NCI-H748 treated with DMSO at 0.1 percent for 48 hours (cell line): ENCODE data around the gene CLDN17.

ENCODE experiments used
- DNase-seq: peaks from one replicate; lab custom pipeline; 2025; lab: John Stamatoyannopoulos, UW

Gene CLDN17, protein sequence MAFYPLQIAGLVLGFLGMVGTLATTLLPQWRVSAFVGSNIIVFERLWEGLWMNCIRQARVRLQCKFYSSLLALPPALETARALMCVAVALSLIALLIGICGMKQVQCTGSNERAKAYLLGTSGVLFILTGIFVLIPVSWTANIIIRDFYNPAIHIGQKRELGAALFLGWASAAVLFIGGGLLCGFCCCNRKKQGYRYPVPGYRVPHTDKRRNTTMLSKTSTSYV

DNA sequence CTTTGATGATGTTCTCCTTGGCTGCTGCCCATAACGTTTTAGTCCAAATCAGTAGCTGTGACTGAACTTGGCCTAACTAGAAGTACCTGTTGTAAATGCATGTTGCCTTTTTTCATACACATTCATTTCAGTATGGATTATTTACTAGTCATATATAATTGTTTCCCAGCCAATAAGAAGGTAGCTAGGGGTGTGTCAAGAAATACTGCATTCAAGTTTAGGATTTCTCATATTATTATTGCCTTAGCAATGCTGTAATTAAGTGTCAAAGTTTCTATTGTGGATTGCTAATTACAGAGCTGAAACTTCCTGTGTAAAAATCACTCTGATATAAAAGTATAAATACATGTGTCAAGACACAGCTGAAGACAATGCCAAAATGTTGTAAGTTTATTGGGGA, at the start of gene CLDN17:
TSS of gene CLDN17 (minus strand) at position 101 of the 400 bp plus-strand sequence. CDS start 188 bp downstream, outside the sequence.
- no peak for DNase-seq

DNA sequence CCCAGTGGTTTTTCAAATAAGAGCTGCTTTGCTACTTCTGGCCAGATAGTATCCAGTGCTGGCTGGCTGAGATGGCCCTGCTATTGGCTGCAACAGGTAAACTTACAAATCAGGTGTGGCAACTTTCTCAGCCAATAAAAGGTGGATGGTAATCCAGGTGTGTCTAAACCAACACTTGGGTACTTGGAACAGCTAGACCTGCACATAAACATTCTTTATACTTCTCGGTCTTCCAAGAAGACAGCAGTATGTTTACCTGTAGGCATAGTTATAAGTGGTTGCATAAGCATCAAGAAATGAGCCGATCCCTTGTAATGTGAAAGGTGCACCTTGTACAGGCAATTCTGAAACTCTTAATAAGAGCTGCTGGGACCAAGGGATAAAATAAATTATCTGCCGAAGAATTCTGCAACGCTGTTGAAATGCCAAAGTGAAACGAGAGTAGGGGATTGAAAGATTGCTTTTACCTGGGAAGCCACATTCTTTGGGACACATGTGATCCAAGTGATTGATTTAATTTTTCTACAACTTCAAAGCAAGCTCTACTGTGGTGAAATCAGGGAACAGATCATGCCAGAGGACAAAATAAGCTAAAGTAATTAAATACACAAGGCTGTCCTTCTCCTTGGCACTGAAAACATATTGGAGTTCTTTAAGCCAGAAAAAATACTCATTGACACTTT, 49.6 kb upstream of the CLDN17 start, which contains the start of gene CLDN8:
TSS of gene CLDN8 (minus strand) at position 57 of the 683 bp plus-strand sequence. CDS start 172 bp downstream, outside the sequence.
- DNase-seq, result no peak

DNA sequence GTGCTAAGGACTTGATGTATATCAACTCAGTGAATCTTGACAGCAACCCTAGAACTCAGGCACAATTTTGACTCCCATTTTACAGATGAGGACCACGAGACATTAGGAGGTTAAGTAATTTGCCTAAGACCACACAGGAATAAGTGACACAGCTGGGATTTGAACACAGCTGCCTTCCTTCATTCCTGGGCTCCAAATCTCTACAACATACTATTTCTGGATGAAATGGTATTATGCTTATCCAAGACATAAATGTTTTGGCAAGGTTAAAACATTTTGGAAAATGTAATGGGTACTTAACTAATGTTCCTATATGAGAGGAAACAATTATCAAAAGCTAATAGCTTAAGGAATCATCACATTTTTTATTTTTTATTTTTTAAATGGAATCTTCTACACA, 44.5 kb upstream of the CLDN17 start:
- no peak for DNase-seq

DNA sequence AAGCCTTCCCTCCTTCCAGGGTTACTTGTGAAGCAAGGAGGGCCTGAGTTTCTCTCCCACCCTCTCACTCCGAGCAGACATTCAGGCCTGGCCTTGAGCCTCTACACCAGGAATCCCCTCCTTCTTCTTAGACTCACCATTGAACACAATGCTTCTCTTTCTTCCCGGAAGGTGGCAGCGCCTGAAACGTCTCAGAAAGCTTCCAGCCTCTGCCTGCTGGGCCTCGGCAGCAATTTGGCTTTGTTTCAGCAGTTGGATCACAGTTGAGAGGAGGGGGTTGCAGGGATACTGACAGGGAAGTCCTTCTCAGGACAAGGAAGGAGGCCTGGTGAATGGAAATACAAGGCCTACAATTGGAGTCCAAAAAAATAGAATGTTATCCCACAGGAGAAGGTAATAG, 43.0 kb upstream of the CLDN17 start:
- DNase-seq, result no peak

DNA sequence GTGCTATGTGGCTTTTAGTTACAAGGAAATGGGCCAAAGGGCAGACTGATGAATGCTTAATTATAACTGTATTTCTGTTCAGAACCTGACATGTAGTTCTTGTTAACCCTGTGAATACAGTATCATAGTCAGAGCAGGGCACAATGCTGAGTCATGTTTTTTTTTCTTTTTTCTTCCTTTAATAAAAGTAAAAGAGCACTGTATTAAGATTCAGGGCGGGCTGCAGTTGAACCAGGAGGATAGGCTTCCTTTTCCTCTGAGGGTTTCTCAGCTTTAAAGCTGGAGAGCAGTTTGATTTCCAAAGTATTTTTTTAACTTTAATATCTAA, 40.6 kb upstream of the CLDN17 start:
- no peak for DNase-seq

DNA sequence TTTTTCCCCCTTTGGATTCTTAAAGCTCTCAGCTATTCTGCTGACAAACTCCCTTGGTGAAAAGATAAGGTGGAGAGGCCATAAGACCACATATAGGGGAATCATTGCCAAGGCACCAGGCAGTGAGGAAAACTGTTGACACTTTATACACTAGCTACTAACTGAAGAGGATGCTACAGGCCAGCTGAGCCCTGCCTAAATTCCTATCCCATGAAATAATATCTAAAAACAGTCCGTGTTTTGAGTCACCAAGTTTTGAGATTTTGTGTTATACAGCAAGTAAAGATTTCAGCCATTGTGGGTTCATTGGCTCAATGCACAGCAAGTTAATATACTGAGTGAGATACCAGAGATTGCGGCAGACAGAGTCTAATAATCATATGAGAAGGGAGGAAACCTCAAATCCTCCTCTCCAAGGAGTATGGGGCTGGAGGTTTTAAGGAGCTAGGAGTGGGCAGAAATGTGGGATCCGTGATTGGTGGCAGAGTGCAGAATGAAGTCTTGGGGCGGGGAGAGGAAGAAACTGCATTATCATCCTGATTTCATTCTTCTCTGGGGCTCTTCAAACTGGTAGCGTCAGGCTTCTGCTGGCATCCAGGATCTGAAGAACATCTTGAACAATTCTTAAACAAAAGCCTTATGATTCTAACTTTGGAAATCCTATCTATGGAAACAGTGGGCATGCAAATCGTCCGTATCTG, 40.1 kb upstream of the CLDN17 start:
- DNase-seq, result no peak

DNA sequence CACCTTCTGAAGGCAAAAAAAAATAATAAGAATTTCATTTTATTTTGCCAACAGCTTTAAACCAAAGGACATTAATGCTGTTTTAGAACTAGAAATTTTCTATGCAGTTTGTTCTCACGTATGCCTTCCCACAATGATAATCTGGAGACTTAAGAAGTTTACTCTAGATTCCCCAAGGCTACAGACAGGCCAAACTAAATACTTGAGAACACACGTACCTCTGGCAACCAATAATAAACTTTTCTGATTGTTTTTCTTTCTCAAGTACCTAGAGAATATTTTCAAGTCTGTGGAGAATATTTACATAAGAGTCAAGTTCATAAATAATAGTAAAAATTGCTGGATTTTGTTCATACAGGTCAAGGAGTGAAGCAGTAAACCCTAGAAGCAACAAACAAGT, 33.4 kb upstream of the CLDN17 start:
- no peak for DNase-seq

DNA sequence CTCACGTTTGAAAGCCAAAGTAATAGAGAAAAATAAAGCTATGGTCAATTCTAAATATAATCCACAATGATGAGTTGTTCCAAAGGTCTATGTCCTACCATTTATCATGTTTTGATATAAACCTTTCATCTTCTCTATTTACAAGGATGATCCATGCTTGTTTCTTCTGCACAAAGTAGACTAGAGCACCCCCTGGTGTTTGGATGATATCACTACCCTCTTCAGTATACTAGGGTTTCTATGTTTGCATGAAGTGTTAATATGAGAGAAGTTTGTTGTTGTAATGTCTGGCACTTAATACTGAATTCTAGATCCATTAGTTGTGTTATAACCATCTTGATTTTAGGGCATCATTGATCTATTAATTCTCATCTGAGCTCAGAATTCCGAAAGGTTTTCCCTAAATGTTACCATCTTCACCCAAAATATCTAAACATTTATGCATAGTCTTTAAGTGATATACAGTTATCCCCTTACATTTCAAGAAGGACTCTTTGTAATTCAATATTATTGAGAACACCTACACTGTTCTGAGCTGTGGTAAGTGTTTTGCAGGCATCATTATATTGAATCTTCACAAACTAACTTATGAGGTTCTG, 28.2 kb upstream of the CLDN17 start:
- no peak for DNase-seq

DNA sequence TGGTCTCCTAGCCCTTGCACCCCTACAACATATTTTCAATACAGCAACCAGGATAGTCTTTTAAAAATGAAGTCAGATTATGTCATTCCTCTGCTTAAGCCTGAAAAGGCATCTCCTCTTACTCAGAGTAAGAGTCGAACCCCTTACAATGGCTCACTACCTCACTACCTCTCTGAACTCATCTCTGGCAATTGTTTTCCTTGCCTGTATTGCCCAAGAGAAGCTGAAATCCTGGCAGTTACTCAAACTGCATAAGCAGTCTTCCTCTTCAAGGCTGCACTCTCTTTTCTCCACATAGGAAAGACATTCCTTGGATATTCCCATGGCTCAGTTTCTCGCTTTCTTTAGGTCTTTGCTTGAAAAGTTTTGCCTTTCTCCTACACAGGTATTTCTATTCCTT, 26.6 kb upstream of the CLDN17 start:
- DNase-seq, result no peak

DNA sequence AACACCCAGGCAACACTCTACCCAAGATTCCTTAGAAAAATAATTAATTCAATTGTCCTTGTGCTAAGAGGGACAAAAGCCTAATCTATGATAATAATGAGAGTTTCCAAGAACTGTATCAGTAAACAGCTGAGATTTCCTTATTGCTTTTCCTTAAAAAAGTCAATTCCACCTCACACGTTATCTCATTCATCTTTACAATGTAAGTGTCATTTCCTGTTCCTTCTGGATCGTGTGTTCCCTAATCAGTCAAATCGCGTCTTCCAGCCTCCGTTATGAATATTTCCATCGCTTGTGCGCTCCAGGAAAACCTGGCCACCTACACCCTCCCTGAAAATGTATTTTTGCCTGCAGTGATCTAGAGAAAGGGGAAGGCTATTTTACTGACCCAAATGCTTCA, 23.9 kb upstream of the CLDN17 start:
- DNase-seq, result no peak

DNA sequence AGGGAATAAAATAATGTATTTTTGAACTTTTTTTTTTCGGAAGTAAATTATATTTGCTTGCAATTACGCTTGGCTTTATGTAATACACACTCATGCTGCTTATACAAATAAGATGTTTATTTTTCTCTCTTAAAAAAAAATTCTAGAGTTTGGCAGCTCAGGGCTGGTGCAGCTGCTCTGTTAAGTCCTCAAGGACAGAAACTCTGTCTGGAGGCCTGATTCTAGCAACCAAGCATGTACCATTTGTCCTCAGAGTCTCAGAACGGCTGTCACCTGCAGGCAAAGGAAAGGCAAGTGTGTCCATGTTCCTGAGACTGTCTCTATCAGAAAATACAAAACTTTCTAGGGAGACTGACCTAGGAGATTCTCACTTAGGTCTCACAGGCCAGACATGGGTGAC, 23.2 kb upstream of the CLDN17 start:
- DNase-seq, result no peak

DNA sequence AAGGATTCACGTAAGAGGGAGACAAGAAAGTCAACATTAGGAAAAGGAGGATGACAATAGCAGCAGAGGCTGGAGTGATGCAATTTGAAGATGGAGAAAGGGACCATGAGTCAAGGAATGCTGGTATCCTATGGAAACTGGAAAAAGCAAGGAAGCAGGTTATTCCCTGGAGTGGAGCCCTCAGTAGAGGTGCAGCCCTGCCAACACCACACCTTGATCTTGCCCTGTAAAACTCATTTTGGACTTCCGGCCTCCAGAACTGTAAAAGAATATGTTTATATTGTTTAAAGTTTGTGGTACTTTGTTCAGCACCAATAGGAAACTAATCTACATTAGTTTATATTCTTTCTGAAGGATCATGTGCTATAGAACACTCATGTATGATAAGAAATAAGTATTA, 19.6 kb upstream of the CLDN17 start:
- DNase-seq, result no peak

DNA sequence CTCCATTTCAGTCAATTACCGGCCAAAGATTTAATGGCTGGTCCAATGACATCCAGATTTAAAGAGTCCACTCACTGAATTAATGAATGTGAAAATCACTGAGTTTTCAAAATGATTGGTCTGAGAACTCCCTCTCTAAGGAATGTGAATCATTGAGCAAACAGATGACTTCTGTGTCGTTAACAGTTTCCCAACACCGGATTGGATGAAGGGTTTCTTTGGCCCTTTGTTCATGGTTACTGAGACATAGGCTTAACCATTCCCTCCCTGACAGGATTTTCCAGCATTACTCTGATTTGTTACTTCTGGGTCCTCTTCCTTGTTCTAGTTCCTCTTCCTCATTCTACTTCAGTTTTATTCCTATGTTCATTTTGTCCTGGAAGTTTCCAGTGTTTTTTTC, 1.5 kb upstream of the CLDN17 start:
- DNase-seq, result no peak

DNA sequence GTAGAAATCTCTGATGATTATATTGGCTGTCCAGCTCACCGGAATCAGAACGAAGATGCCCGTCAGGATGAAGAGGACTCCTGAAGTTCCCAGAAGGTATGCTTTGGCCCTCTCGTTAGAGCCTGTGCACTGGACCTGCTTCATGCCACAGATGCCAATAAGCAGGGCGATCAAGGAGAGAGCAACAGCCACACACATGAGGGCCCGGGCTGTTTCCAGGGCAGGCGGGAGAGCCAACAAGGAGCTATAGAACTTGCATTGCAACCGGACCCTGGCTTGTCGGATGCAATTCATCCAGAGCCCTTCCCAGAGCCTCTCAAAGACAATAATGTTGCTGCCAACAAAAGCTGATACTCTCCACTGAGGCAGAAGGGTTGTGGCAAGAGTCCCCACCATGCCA, 434 bp downstream of the CLDN17 start:
- DNase-seq, result no peak

DNA sequence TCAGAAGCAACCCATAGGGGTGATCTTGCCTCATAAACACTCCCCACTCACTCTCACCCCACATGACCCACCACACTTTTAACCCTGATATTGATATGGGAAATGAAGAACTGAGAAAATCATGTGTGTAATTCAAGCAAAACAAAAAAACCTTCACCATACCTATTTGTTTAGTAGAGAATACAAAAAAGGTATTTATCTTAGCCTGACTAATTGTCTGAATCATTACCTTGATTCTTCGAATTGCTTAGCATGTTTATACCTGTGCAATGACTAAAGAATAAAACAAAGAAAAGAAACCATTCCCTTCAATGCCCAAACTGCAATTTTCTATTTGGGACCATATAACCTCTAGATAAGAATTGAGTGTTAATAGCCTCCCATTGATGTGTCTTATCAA, 1.8 kb downstream of the CLDN17 start:
- DNase-seq, result no peak

DNA sequence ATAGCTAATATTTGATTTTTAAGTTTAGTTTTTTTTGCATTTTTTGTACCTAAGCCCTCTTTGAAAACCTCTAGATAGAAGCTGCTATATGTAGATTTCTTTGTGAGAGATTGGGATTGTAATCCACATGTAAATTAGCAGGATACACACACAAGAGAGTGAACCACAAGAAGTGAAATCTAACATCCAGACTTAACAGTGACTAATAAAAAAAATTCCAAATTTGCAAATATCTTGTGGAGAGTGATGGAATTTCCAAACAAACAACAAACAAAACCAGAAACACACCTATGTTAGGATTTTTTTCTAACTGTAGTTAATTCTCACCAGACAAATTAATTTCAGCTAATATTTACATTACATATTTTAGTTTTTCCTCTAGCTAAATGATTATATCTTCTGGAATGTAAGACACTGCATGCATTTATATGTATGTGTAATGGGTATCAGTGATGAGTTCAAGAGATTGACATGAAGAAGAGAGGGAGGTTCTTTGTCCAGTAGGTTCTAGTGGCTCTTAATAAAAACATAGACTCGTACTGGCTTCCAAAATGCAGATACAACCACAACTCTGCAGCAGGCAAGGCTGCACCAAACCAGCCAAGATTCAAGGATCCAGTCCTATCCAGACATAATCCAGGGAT, 12.8 kb downstream of the CLDN17 start:
- DNase-seq, result no peak

DNA sequence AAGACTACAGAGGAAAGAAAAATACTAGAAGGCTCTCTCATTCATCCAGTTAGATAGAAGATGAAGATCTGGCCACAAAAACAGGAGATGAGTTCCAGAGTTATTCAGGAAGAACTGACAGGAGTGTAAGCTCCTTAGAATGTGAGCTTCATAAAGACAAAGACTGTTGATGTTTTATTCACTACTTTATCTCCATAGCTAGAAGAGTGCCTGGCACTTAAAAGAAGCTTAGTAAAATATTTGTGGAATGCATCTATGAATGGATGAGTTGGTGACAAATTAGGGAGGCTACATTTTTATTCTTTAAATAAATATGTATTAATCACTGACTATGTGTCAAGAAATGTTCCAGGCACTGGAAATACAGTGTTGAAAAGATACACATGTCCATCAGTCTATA, 13.8 kb downstream of the CLDN17 start:
- DNase-seq, result no peak

DNA sequence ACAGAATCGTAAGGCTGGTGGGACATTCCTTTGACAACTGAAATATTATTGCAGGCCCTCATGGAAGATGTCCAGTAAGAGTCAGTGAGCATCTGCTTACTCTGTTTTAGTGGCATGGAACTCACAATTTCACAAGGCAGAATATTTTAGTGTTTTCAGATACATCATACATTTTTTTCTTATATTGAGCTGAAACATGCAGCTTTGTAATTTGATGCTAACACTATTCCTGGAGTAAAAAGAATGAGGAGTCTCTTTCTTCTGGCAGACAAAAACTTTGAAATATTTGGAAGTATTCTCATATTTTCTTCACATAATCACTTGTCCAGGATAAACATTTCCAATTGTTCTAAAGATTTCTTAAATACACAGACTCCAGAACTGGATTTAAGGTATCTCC, 17.7 kb downstream of the CLDN17 start:
- DNase-seq, result no peak

DNA sequence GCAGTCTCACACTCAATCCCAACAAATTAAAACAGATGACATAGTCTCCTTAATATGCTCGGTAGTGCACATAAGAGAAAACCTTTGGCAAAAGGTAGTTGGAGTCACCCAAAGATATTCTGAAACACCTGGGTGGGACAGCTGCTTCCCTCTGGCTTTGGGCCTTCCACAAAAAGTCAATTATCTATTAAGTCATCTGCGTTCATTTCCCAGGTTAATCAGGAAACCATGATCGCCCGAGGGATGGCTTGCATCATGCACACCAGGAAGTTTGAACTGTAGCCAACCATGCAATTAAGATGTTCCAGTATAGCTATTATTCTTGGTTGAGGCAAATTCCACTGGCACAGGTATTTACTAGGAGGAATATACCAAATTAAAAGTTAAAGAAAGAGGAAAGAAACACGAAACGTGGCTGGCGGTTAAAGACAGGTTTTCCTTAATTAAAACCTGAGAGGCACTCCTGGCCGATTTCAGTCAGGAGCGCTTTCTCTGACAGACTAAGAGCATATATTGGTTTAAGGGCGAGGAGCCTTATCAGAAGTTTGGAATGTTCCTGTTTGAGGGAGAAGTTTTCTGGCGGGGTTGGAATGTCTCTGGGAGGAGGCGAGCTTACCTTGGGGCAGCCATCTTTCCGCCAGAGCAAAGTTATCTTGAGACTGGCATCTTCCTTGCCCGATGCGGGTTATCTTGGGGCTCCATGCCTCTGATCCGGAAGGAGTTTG, 19.9 kb downstream of the CLDN17 start:
- DNase-seq, result no peak

DNA sequence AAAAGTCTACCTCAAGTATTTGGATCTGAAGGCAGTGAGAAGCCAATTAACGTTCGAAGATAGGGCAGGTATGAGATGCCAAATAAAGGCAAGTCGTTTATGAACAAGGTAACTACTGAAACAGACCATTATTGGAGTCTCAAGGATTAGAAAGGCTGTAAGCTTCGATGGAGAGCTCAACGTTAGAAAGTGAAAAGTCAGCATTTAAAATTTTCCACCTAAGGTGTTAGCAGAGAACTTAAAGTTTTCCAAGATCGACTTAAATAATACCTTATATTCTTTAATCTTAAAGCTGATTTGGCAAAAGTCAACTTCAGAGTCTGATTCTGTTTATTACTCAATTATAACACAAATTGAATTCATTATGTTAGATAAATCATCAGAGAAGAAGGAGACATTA, 28.1 kb downstream of the CLDN17 start:
- DNase-seq, result no peak

DNA sequence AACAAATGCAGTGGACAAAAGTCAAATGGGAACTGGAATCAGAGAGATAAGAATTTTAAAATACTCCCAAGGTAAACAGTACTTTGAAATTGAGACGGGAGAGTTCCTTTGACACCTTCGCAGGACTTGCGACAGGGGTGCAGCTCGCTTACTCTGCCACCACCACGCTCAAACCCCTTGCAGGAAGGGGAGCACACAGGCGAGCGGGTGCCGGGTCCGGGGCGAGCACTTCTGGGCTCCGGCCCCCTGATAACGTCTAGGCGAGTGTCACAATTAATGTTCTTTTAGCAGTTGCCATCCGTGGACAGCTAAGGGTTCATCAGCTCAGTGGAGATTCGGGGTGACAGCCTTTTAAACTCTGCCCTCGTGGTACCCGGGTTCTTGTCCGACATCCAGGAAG, 37.4 kb downstream of the CLDN17 start:
- no peak for DNase-seq

DNA sequence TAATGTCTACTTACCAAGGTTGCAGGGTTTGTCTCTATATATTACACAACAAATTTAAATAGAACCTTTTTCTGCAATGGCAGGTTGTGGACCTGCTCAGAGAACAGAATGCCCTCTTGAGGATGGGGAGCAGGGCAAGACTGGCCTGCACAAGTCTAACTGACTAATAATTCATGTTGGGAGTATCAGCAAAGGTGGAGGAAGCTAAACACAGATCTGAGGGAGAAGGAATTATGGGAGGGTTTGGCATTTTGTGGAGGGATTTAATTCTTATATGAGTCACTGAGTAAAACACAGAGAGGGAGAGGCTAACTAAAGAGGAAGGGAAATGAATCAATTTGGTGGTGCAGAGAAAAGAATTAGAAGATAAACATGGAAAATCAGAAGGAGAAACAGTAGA, 40.0 kb downstream of the CLDN17 start:
- no peak for DNase-seq
